Stimulated activated memory B cell treated with anti-CD40 and anti-IgM and Interleukin-4, amounts not matched to agents 10 μg/mL and 1 μg/mL and 100 μg/mL, for 72 hours (primary cell): ENCODE data around the gene BCL6.

Experiments used
- ATAC-seq: fragments of 150-1000 bp; cut with Tn5 transposase; 2 replicates; pipeline ENCODE4 v1.10.0; 2021
- H3K27ac Mint-ChIP-seq: one replicate; pipeline ENCODE4 v1.8.0; 2022; ENCODE audit warnings: mild to moderate bottlenecking, mixed read lengths
- H3K27me3 Mint-ChIP-seq: one replicate; pipeline ENCODE4 v1.8.0; 2022; ENCODE audit warnings: mixed read lengths
- H3K36me3 Mint-ChIP-seq: one replicate; pipeline ENCODE4 v1.8.0; 2022; ENCODE audit warnings: mixed read lengths
- H3K4me1 Mint-ChIP-seq: one replicate; pipeline ENCODE4 v1.8.0; 2022; ENCODE audit warnings: mixed read lengths
- H3K4me3 Mint-ChIP-seq: one replicate; pipeline ENCODE4 v1.8.0; 2022; ENCODE audit warnings: mild to moderate bottlenecking, moderate library complexity, mixed read lengths
- H3K9me3 Mint-ChIP-seq: one replicate; pipeline ENCODE4 v1.8.0; 2022; ENCODE audit warnings: mixed read lengths

The BCL6 gene

GRCh38 chr3:187745201-187746058 lies at the start of gene BCL6:
Gene BCL6, minus strand, starts transcription at chr3:187745468. Its CDS starts 11,775 bp downstream, at chr3:187733693.
- H3K4me1 Mint-ChIP-seq: peaks cover 78% of the 10 kb centered on the region
- no peaks in the 10 kb centered on the region for H3K27me3 Mint-ChIP-seq
- ATAC-seq: peak; percentile 79
- peak within 1 kb of the TSS; percentile 97 for H3K4me3 Mint-ChIP-seq
- H3K9me3 Mint-ChIP-seq: no peaks in the 10 kb centered on the region
- H3K27ac Mint-ChIP-seq: peak within 1 kb of the TSS; percentile 99
- peaks cover 5% of the 10 kb centered on the region for H3K36me3 Mint-ChIP-seq

DNA sequence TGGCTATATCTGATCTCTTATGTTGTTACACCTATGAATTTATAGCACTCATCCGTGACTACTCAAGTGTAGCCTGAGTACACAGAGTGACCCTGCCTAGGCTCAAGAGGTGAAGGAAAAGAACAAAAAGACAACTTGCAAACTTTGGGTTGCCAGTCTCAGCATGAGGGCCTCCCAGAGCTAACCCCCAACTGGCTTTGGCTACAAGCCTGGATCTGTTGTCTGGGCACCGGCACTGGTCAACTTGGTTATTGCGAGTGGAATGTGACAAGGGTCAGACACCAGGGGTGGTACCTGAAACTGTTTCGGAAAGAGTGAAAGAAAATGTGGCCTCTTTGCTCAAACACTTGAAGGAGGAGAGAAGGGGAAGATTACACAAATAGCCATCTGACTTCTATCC lies 49.5 kb upstream of the BCL6 start:
- ATAC-seq: no peak
- H3K4me1 Mint-ChIP-seq: peaks cover 34% of the 10 kb centered on the region
- H3K27me3 Mint-ChIP-seq: peaks cover 10% of the 10 kb centered on the region
- H3K27ac Mint-ChIP-seq: peak overlapping the region; percentile 14
- H3K9me3 Mint-ChIP-seq: peaks cover 13% of the 10 kb centered on the region
- peaks cover 4% of the 10 kb centered on the region for H3K36me3 Mint-ChIP-seq
- H3K4me3 Mint-ChIP-seq: no peak overlapping the region

- Mint-ChIP-seq H3K4me3 (no peak overlapping the region), H3K27ac (no peak overlapping the region), H3K27me3 (peaks cover 10% of the 10 kb centered on the region), H3K4me1 (peaks cover 32% of the 10 kb centered on the region), H3K9me3 (peaks cover 12% of the 10 kb centered on the region), H3K36me3 (peaks cover 4% of the 10 kb centered on the region)
- ATAC-seq: no peak
Observed at GRCh38 chr3:187793618-187794017, 48.4 kb upstream of the BCL6 start.

- Mint-ChIP-seq H3K9me3 (peaks cover 5% of the 10 kb centered on the region), H3K36me3 (peaks cover 4% of the 10 kb centered on the region), H3K4me1 (peaks cover 23% of the 10 kb centered on the region), H3K4me3 (no peak overlapping the region), H3K27ac (no peak overlapping the region), H3K27me3 (peaks cover 10% of the 10 kb centered on the region)
- no peak for ATAC-seq
Observed at GRCh38 chr3:187792521-187792920, 47.3 kb upstream of the BCL6 start.

DNA sequence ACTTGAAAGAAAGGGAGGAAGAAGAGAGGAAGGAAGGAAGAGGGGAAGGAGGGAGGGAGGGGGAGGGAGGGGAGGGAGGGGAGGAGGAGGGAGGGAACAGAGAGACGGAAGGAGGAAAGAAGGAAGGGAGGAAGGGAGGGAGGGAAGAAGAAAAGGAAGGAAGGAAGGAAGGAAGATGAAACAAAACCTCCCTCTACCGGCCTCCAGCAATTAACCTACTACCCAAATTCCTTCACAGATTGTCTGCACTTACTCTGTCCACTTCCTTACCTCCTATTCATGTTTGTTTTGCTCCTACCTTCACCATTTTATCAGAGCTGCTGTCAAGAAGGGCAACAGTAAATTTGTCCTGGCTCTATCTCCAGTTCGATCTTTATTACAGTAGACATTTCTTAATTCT lies 44.6 kb upstream of the BCL6 start:
- no peak overlapping the region for H3K27ac Mint-ChIP-seq
- H3K9me3 Mint-ChIP-seq: peaks cover 3% of the 10 kb centered on the region
- no peak overlapping the region for H3K4me3 Mint-ChIP-seq
- ATAC-seq: no peak
- H3K4me1 Mint-ChIP-seq: peaks cover 23% of the 10 kb centered on the region
- H3K36me3 Mint-ChIP-seq: peaks cover 2% of the 10 kb centered on the region
- peaks cover 4% of the 10 kb centered on the region for H3K27me3 Mint-ChIP-seq

DNA sequence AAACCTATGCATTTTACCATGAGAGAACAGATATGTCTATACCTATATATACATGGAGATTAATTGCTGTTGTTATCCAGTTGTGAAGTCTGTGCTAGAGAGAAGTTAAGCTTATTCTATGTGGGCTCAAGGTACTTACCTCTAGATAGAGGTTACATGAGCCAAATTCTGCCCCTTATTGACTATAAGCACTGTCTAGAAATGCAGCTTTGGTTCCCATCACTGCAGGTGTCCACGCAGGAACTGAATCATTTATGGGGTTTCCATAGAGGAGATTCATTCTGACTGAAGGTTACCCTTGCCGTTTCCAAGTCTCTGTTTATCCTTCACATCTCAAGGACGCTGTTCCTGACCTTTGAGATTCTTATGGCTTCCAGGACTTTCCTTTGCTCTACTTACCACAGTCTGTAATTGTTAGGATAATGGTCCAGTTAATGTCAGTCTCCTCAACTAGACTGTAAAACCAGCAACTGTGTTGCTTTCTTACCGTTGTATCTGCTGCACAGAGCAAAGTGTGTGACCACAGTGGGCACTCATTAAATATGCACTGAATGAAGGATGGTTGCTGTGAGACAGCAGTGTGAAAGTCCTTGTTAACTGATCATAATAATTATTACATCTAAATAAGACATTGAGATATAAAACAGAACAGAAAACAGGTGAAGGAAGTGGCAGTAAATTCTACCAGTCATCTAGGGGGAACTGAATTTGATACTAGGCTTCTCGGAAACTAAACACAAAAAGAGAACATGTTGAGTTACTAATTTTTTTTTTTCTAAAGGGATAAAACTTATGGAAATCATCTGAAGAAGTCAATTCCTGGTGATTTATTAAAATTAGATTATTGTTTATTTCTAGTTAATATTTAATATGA lies 44.0 kb upstream of the BCL6 start:
- H3K4me3 Mint-ChIP-seq: no peak overlapping the region
- H3K9me3 Mint-ChIP-seq: peaks cover 3% of the 10 kb centered on the region
- ATAC-seq: peak; percentile 57
- H3K27ac Mint-ChIP-seq: peak overlapping the region; percentile 49
- no peaks in the 10 kb centered on the region for H3K36me3 Mint-ChIP-seq
- peaks cover 23% of the 10 kb centered on the region for H3K4me1 Mint-ChIP-seq
- no peaks in the 10 kb centered on the region for H3K27me3 Mint-ChIP-seq

DNA sequence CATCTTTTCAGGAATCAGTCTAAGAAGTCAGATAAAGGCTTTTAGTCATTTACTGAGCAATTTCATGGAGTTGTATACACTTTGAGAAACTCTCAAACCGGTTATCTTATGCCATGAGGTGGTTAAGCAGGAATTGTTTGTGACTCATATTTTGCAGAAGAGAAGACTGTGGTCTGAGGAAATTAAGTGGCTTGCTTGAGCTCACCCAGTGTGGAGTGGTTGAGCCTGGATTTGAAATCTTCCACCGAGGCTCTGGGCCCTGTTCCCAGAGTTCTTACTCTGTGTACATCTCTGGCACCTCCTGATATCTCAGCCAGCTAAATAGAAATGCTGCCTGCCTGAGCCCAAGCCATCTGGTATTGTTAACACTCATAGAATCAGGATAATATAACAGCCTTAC lies 37.8 kb upstream of the BCL6 start:
- peaks cover under 1% of the 10 kb centered on the region for H3K4me1 Mint-ChIP-seq
- no peak for ATAC-seq
- no peak overlapping the region for H3K4me3 Mint-ChIP-seq
- H3K27ac Mint-ChIP-seq: no peak overlapping the region
- H3K27me3 Mint-ChIP-seq: no peaks in the 10 kb centered on the region
- peaks cover 3% of the 10 kb centered on the region for H3K9me3 Mint-ChIP-seq
- H3K36me3 Mint-ChIP-seq: no peaks in the 10 kb centered on the region

DNA sequence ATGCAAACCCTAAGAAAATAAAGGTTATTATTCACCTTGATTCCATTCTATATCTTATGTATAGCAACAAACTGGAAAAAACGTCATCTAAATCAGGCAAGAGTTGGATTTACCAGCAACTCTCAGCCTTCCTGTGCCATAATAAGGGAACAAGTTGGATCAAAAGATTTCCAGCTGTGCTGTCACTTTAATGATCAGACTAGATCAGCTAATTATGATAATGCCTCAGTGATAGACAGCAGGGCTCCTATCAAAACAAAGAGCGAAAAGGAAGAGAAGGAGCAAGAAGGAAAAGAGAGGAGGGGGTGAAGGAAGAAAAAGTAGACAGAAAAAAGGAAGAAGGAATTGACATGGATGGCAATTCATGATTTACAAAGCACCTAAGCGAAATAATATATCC lies 36.7 kb upstream of the BCL6 start:
- Mint-ChIP-seq H3K27ac (no peak overlapping the region), H3K4me3 (no peak overlapping the region), H3K27me3 (no peaks in the 10 kb centered on the region), H3K4me1 (peaks cover 11% of the 10 kb centered on the region), H3K9me3 (peaks cover 3% of the 10 kb centered on the region), H3K36me3 (no peaks in the 10 kb centered on the region)
- ATAC-seq: no peak

GRCh38 chr3:187781001-187781400 lies 35.7 kb upstream of the BCL6 start:
- Mint-ChIP-seq H3K27ac (no peak overlapping the region), H3K27me3 (no peaks in the 10 kb centered on the region), H3K4me3 (no peak overlapping the region), H3K36me3 (no peaks in the 10 kb centered on the region), H3K9me3 (peaks cover 3% of the 10 kb centered on the region), H3K4me1 (peaks cover 13% of the 10 kb centered on the region)
- ATAC-seq: no peak

DNA sequence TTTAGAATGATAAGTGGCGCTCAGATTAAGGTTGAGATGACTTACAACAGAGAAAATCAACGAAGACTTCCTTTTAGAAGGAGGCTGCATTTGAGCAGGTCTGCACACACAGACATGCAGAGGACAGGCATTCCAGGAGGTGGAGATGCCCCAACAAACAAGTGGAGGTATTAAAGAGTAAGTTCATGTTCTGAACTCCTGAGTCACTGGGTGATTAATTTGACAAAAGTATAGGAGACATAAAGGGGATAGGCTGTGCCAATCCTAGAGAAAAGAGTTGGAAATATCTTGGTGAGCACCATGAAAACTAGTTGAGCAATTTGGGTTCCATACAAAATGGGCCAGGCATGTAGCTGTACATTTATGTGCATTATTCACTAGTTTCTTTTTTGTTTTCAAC lies 33.5 kb upstream of the BCL6 start:
- Mint-ChIP-seq H3K9me3 (no peaks in the 10 kb centered on the region), H3K4me1 (peaks cover 22% of the 10 kb centered on the region), H3K36me3 (no peaks in the 10 kb centered on the region), H3K27ac (no peak overlapping the region), H3K4me3 (no peak overlapping the region), H3K27me3 (no peaks in the 10 kb centered on the region)
- ATAC-seq: no peak

- Mint-ChIP-seq H3K9me3 (no peaks in the 10 kb centered on the region), H3K27me3 (no peaks in the 10 kb centered on the region), H3K4me1 (peaks cover 30% of the 10 kb centered on the region), H3K4me3 (peak overlapping the region; percentile 21), H3K36me3 (no peaks in the 10 kb centered on the region), H3K27ac (peak overlapping the region; percentile 80)
- peak; percentile 88 for ATAC-seq
Observed at GRCh38 chr3:187777331-187777941, 32.2 kb upstream of the BCL6 start.

DNA sequence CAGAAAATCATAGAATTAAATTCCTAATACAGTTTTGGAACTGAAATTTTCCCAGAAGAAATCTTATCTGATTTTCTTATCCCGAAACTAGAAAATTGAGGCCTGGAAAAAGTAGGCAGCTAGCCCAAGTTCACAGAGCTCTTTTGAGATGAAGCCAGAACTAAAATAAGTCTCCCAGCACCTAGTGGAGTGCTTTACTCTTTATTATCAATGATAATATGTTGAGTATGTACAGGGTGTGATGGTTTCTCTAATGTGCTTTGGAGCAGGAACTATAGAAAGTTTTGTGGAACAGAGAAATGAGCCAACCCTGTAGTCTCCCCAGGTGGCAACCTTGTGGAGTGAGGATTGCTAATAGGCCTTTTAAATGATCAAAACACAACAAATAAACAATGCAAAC lies 30.3 kb upstream of the BCL6 start:
- Mint-ChIP-seq H3K27ac (no peak overlapping the region), H3K27me3 (no peaks in the 10 kb centered on the region), H3K4me1 (peaks cover 32% of the 10 kb centered on the region), H3K36me3 (no peaks in the 10 kb centered on the region), H3K4me3 (no peak overlapping the region), H3K9me3 (no peaks in the 10 kb centered on the region)
- no peak for ATAC-seq

GRCh38 chr3:187774185-187774789 lies 29.0 kb upstream of the BCL6 start:
- H3K27me3 Mint-ChIP-seq: no peaks in the 10 kb centered on the region
- H3K4me1 Mint-ChIP-seq: peaks cover 44% of the 10 kb centered on the region
- no peaks in the 10 kb centered on the region for H3K36me3 Mint-ChIP-seq
- no peaks in the 10 kb centered on the region for H3K9me3 Mint-ChIP-seq
- peak overlapping the region; percentile 43 for H3K4me3 Mint-ChIP-seq
- H3K27ac Mint-ChIP-seq: peak overlapping the region; percentile 75
- ATAC-seq: no peak

GRCh38 chr3:187773233-187774184 lies 28.2 kb upstream of the BCL6 start:
- peak; percentile 75 for ATAC-seq
- H3K27me3 Mint-ChIP-seq: no peaks in the 10 kb centered on the region
- peaks cover 47% of the 10 kb centered on the region for H3K4me1 Mint-ChIP-seq
- H3K9me3 Mint-ChIP-seq: no peaks in the 10 kb centered on the region
- H3K27ac Mint-ChIP-seq: peak overlapping the region; percentile 75
- H3K36me3 Mint-ChIP-seq: no peaks in the 10 kb centered on the region
- H3K4me3 Mint-ChIP-seq: peak overlapping the region; percentile 43
